ENCODE measurements around the gene ADAP1.

GRCh38 chr7:979886-980571 lies 25.5 kb upstream of the ADAP1 start:
- TF ChIP-seq, protein P1, sequence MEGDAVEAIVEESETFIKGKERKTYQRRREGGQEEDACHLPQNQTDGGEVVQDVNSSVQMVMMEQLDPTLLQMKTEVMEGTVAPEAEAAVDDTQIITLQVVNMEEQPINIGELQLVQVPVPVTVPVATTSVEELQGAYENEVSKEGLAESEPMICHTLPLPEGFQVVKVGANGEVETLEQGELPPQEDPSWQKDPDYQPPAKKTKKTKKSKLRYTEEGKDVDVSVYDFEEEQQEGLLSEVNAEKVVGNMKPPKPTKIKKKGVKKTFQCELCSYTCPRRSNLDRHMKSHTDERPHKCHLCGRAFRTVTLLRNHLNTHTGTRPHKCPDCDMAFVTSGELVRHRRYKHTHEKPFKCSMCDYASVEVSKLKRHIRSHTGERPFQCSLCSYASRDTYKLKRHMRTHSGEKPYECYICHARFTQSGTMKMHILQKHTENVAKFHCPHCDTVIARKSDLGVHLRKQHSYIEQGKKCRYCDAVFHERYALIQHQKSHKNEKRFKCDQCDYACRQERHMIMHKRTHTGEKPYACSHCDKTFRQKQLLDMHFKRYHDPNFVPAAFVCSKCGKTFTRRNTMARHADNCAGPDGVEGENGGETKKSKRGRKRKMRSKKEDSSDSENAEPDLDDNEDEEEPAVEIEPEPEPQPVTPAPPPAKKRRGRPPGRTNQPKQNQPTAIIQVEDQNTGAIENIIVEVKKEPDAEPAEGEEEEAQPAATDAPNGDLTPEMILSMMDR (IDR thresholded peaks at IDR 0.05) = no peak
- TF ChIP-seq TCF7L2 (IDR thresholded peaks at IDR 0.05; ENCODE audit: low read depth, low read length) (no peak), POLR2AphosphoS5 (IDR thresholded peaks at IDR 0.05; ENCODE audit: low read depth, low read length) (no peak)
